NB4 (cell line): Measurements from ENCODE around the gene NXNL1.

Source experiments
- POLR2A ChIP-seq: IDR thresholded peaks from 2 replicates; pipeline ENCODE4 v1.6.1; 2011; ENCODE audit warnings: mild to moderate bottlenecking; ENCODE audit not compliant: insufficient read length; ENCODE audit errors: extremely low read depth
- TF ChIP-seq, protein P1 (sequence below): IDR thresholded peaks from one replicate; pipeline ENCODE4 v1.5.1; 2012; ENCODE audit warnings: low read depth, low read length

DNA sequence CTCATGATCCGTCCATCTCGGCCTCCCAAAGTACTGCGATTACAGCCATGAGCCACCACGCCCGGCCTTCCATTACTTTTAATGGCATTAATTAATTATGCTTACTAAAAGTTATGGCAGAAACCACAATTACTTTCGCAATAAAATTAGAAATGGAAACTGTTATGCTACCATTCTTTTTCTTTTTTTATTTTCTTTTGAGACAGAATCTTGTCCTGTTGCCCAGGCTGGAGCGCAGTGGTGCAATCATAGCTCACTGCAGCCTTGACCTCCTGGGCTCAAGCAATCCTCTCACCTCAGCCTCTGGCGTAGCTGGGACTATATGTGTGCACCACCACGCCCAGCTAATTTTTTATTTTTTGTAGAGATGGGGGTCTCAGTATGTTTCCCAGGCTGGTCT is 50.7 kb downstream of the NXNL1 start:
- TF ChIP-seq, protein P1, sequence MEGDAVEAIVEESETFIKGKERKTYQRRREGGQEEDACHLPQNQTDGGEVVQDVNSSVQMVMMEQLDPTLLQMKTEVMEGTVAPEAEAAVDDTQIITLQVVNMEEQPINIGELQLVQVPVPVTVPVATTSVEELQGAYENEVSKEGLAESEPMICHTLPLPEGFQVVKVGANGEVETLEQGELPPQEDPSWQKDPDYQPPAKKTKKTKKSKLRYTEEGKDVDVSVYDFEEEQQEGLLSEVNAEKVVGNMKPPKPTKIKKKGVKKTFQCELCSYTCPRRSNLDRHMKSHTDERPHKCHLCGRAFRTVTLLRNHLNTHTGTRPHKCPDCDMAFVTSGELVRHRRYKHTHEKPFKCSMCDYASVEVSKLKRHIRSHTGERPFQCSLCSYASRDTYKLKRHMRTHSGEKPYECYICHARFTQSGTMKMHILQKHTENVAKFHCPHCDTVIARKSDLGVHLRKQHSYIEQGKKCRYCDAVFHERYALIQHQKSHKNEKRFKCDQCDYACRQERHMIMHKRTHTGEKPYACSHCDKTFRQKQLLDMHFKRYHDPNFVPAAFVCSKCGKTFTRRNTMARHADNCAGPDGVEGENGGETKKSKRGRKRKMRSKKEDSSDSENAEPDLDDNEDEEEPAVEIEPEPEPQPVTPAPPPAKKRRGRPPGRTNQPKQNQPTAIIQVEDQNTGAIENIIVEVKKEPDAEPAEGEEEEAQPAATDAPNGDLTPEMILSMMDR, result no peak
- TF ChIP-seq POLR2A, result no peak
